Hematopoietic multipotent progenitor cell treated with erythropoietin and hydrocortisone succinate and interleukin-3 and kit ligand, for 8 days (in vitro differentiated cells): Measurements from ENCODE around the gene DYNC1I1.

ENCODE experiments used
- DNase-seq: peaks from one replicate; pipeline ENCODE4 v3.0.0-alpha.2; 2015

Gene DYNC1I1

DNA sequence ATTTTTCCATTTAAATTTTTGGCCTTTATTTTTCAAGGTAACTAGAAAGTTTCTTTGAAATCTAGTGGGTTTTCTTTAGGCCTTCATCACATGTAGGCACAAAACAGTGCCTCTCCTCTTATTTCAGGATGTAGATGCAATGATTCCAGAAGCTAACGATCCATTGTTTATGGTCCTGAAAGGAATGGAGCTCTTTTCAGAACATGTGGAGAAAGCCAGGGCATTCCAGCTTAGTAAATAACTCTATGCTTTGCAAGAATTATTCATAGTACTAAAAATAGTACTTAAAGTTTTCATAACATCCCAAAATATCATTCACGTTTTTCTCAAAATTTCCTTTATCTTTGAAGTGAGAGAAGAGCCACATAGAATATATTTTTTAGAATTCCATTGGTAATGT is 91.3 kb downstream of the DYNC1I1 start:
- no peak for DNase-seq

- DNase-seq, result no peak
Measured at GRCh38 chr7:95865716-95866371, 93.5 kb downstream of the DYNC1I1 start.

GRCh38 chr7:95867309-95867708 is 95.0 kb downstream of the DYNC1I1 start:
- DNase-seq, result no peak

DNA sequence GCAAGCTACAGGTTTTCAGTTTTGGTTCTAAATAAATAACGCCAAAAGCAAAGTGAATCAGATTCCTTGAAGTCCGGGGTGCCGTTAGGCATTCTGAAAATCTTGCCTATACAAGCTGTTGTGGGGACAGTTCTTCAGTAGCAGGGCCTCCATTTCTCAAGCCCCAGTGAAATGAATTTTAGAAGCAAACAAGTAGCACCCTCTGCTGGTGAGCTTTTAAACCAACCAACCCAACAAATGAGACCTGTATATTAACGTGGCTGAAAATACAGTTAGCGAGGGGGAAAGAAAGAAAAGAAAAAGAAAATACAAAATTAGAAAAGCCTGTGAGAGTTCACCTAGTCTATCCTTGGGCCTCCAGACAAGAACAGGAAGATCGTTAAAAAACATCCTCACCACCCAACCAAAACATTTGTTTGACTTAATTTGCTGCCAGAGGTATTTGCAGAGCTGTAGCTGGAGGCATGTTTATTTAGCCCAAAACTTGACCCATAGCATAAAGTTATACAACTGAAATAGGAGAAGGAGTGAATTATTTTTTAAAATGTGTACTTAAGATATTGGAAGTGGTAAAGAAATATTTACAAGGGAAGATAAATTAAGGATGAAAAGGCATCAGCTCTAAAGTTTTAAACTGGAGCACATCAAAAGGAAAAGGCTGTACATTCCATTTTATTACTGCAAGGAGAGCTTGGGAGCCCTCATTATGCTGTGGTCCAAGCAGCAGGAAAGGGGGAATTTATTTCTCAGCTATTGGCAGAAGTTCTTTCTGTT is 98.9 kb downstream of the DYNC1I1 start:
- peak; percentile 54 for DNase-seq

DNA sequence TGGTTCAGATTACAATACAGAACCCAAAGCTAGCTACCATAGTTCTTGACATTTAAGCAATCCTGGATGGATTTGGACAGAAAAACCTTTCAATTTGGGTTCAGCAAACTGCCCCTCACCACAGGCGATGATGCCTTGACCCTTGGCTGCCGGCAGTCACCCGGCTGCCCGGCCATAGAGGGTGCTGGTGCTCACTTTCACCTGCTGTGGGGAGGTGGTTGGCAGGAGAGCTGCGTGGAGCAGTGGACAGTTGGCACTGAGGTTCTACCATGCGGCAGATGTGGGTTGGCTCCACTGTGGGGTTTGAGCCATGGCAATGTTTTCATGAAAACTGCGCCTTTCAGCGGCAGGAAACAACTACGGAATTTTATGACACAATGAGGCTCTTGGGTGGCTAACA is 99.5 kb downstream of the DYNC1I1 start:
- no peak for DNase-seq

GRCh38 chr7:95874129-95874528 is 101.8 kb downstream of the DYNC1I1 start:
- DNase-seq, result no peak

DNA sequence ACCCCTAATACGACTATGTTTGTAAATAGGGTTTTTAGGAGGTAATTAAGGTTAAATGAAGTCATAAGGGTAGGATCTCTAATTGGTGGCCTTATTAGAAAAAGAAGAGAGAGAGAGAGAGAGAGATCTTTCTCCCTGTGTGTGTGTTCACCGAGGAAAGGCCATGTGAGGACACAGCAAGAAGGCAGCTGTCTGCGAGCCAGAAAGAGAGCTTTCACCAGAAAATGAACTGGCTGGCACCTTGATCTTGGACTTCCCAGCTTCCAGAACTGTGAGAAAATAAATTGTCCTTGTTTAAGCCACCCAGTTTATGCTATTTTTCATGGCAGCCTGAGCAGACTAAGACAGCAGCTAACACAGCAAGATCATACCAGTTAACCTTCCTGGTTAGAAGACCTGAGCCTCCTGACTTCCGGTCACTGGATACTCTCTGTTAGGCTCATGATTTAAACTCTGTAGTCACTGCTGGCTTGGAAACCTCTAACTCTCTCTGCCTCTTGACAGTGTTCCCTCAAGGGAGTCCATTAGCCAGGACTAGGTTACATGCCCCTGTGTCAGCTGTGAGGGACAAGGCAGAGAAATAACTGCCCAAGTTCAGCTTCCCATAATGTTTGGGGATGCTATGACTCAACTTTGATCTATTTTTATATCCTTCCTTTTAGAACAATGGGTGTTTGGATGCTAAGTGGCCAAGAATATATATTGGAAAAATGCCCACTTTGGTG is 102.3 kb downstream of the DYNC1I1 start:
- DNase-seq, result no peak

DNA sequence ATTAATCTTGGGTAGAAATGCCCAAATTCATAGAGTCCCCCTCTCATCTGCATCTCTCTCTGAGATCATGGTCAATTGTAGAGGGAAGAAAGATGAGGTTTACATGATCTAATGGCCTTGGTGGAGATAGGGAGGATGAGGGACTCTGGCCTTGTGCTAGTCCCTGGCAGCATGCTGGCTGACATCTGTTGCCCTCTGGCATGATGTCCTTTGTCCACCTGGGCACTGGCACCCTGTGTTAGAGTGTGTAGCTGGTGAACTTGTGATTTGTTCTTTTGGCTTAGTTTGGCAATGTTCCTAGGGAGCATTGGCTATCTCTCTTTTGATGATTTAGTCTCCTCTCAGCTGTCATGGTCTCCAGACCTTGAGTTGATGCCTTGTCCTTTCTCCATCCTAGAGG is 103.2 kb downstream of the DYNC1I1 start:
- DNase-seq, result no peak

DNA sequence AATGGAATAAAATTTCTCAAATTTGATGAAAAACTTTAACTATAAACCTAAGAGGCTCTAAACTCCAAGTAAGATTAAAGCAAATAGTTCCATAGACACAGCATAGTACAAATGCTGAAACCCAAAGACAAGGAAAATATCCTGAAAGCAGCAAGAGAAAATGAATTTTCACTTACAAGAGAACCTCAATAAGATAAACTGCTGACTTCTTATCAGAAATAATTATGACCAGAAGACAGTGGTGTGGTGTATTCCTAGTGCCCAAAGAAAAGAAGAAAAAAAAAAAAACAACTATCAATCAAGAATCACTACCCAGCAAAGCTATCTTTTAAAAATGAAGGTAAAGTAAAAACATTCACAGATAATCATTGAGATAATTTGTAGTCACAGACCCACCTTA is 106.3 kb downstream of the DYNC1I1 start:
- DNase-seq, result no peak

- no peak for DNase-seq
Measured at GRCh38 chr7:95881597-95881996, 109.2 kb downstream of the DYNC1I1 start.

GRCh38 chr7:95883217-95883616 is 110.9 kb downstream of the DYNC1I1 start:
- DNase-seq, result no peak

DNA sequence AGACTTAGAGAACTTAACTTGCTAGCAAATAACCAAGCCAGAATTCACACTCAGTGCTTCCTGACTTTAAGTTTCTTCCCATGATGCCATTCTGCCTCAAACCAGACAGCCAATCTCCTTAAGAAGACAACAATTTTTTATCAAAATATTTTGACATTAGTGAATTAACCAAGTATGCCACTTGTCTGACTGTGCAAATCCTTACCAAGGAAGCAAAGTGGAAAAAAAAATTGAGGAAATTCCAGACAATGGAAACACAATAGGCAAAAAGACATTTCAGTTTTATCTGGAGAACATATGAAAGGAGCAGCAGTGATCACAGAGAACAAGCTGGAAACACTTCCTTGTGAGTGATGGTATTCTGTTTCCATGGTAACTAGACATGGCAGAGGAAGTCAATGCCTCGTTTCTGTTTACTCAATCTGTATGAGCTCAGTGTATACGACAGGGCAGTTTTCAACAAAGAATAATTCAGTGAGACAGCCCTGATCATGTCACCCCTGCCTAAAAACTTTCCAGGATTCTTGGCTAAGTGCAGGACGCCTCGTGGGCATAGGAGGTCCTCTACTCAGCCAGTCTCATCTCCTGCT is 114.2 kb downstream of the DYNC1I1 start:
- DNase-seq, result no peak

DNA sequence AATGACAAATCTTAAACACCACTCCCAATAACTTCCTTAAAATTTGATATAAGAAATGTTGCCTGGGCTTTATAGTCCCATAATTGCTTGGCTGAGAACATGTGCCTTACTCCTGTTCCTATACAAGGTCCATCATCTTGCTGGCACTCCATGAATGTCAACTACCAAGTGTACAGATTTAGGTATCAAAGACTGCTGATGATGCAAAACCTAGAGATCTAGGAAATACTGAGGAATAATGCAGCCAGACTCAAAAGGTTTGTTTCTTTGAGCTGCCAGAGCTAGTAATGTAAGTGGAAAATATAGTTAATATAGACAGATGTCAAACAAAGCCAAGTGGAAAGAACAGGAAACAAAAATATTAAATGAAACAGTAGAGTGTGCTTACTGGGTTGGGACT is 121.1 kb downstream of the DYNC1I1 start:
- no peak for DNase-seq

DNA sequence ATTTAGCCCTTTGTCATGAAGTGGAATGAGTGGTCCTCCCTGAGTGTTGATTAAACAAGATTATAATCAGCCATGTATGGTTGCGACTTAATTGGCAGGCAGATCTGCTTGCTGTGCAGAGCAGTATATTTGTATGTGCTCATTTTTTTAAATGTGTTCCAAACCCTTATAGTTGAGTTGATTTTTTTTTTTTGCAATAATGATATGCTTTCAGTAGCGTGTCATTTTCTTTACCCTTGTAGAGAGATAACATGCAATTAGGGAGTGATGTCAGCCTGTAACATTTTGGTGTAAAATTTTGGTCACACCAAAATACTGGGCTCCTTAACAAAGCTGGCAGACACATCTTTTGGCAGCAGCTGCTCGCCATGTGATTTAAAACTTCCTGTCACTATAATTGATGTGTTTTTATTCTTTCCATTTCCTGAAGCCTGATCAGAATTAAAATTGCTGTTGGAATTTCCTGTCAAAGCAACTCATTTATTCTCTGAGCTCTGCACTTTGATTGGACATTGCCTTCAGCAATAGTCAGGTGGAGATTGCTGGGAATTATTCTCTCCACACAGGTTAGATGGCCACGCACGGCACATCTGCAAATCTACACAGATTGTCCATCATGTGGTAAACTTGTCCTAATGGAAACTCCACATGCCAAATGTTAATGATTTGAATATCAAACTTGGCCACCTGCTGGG is 125.3 kb downstream of the DYNC1I1 start:
- no peak for DNase-seq

DNA sequence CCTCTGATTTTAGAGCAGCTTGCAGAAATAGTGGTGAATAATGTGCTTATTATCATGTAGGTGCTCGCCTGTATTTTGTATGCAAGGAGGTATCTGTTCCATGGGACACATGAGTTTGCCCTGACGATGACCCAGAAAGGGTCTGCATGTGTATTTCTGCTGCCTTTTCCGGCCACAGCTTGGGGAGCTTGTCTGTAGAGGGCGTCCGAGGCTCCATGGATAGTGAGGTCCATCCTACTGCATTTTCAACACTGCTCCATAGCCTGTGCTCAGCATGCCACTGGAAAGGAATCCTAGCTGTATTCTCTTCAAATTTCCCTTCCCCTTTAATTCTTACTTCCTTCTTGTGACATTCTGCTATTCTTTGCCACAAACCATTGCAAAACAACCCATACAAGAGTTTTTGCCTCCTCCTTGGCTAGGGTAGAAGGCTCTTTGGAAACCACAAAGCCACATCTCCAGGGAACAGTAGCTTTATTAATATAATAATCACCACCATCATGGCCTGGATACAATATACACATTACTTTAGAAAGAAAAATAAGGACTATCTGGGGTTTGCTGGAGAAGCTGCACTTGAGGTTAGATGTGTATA is 127.7 kb downstream of the DYNC1I1 start:
- DNase-seq, result no peak

- no peak for DNase-seq
Measured at GRCh38 chr7:95901006-95901405, 128.7 kb downstream of the DYNC1I1 start.

DNA sequence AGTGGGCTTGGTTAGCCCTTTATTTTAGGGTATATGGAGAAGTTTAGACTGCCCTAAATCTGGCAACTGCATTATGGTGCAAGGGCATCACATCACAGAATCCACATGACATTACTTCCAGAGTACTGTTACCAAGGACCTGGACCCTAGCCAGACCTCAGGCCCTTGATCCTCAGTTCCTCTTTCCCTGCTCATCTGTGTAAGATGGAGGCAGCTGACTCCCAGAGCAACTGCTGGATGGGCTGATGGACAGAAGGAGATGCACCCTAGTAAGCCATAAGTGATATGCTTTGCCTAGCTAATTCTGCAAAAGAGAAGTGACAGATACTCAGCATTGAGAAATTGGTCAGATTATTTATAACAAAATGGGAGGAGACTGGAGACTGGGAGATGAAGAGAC is 131.7 kb downstream of the DYNC1I1 start:
- DNase-seq, result no peak

DNA sequence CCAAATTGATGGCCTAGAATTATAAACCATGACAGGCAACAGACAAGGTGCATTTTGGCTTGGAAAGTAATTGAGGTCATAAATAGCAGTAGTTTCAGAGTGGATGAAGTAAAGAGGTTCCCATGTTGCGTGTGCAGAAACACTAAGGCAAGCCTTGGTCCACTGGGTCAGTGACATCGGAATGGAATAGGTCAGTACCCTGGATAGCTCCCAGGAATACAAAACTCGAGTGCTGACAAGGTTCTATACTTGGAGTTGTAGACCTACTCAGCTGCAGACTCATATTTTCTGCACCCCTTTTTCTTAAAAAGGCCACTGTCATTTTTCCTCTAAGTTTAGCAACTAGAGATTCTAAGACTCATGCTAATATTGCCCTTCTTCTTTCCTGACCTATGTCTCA is 132.8 kb downstream of the DYNC1I1 start:
- no peak for DNase-seq

DNA sequence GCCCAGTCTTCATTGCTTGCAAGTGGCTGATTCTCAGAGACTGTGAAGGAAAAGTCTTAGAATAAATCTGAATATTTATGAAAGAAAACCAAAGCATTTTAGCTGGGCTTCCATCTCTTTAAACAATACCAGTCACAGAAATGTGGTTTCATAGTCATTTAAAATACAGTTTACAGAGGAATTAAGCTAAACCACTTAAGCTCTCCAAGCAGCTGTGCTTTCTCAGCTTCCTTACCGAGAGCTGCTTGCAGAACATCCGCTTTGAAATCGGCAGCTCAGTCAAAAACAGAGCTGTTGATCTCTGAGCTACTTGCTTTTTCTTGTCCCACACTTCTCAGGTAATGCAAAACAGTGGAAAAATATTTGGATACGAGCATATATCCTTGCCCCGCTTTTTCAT is 134.5 kb downstream of the DYNC1I1 start:
- no peak for DNase-seq

DNA sequence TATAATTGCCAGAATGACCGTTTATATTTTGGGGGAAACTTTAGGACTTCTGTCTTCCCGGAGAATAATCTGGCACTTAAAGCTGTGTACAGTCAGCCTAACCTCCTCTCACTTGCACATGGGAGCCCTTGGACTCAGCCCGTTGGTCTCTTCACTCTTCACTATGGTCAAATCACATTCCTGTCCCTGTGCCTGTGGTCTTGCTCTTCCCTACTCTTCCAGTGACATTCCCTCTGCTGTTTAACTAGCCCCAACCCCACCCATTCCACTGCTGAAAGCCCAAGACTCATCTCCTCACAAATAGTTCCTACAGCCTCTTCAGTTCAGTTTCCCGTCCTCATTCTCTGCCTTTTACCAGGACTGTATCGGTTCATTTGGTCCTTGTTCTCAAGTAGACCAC is 135.0 kb downstream of the DYNC1I1 start:
- no peak for DNase-seq

DNA sequence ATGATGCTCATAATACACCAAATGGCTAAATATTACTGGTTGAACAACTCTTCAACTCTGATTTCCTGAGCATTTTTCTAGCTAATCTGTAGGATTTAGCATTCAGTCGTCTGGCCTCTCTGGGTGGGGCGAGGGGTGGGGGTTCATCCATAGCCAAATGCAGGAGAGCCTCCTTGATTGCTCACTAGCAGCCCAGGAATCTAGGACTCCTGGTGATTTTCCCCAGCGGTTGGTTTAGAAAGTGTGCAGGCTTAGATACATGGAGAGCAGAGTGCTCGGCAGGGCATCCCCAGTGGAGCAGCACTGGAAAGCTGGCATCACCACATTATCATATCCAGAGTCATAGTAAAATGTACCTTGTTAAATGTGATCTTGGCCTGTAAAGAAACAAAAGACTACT is 136.1 kb downstream of the DYNC1I1 start:
- DNase-seq, result no peak

- DNase-seq, result no peak
Measured at GRCh38 chr7:95910341-95910740, 138.0 kb downstream of the DYNC1I1 start.

DNA sequence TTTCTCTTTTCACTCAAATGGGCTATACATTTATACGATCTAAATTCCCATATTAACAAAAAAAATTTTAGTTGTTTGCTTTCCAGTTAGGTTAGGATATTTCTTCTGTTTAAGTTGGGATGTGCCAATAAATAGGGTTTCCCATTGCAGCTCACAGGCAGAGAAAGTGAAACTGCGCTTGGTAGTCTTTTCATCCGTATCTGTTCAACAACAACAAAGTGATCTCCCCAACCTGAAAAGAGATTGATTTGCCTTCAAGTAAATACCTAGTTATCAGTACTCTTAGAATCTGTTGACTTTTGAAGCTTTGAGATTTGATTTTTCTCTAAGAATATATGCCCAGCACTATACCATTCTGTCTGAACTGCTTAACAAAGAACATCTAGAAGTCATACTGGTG is 143.4 kb downstream of the DYNC1I1 start:
- DNase-seq, result no peak
